Ovary (tissue), 9 donors: Measurements from ENCODE around the gene UNCX. TPM values are rescaled to one million over a fixed set of nuclear protein-coding genes. Genes with fewer than 3 reads are reported as not detected.

Experiments
- DNase-seq, 5 donors: peaks; one replicate each; pipeline ENCODE4 v3.0.0-alpha.2; 2019 to 2020
- H3K27ac ChIP-seq, 2 donors: fragments of 200-600 bp; one replicate each; pipeline versions ENCODE4 v1.5.1 to v1.8.0; 2019 to 2022
- H3K27me3 ChIP-seq: fragments of 200-600 bp; one replicate; pipeline ENCODE4 v1.8.0; 2022
- H3K36me3 ChIP-seq: fragments of 200-600 bp; sonication (generic); one replicate; pipeline ENCODE4 v1.5.1; 2019
- H3K4me1 ChIP-seq: one replicate; pipeline ENCODE4 v1.8.1; 2013; ENCODE audit warnings: mild to moderate bottlenecking, moderate library complexity; ENCODE audit not compliant: insufficient read depth
- H3K4me3 ChIP-seq: fragments of 200-600 bp; sonication (generic); one replicate; pipeline ENCODE4 v1.5.1; 2017
- H3K9me3 ChIP-seq, 2 donors: fragments of 200-600 bp in 1 of 2; sonication (generic) in 1 of 2; one replicate each; pipeline versions ENCODE4 v1.5.1 to v1.8.1; 2013 to 2019; ENCODE audit warnings: mild to moderate bottlenecking in 1 of 2, moderate library complexity in 1 of 2
- CTCF ChIP-seq, 3 donors: fragments of 450-650 bp in 2 of 3; fragments of 200-600 bp in 1 of 3; IDR thresholded peaks; one replicate each; pipeline versions ENCODE4 v1.5.1 to v1.8.0; 2016 to 2022; ENCODE audit warnings: antibody characterized with exemption in 3 of 3, mild to moderate bottlenecking in 1 of 3
- EP300 ChIP-seq: sonication (generic); formaldehyde crosslinking; IDR thresholded peaks from one replicate; pipeline ENCODE4 v1.6.1; 2017; ENCODE audit warnings: antibody characterized with exemption
- POLR2A ChIP-seq: fragments of 450-650 bp; IDR thresholded peaks from one replicate; pipeline ENCODE4 v1.6.1; 2017; ENCODE audit warnings: antibody characterized with exemption, mild to moderate bottlenecking, moderate library complexity
- WGBS, 3 donors: extraction: QIAGEN DNeasy Blood & Tissue Kit in 1 of 3; methylation state at CpG; one replicate each; pipeline versions ENCODE4 v1.1.5 to v1.1.7; 2013 to 2017; 5-methylcytosine and 5-hydroxymethylcytosine counted together
- intact Hi-C, 4 donors: fragments of 100-400 bp; cut with DNase I; formaldehyde crosslinking; loops; one replicate each; pipeline versions ENCODE4 v1.11.0 to v1.15.1; 2022 to 2023
- polyA plus RNA-seq, 2 donors: library from polyadenylated mRNA; stranded (reverse); fragments of 200-250 nt in 1 of 2; fragments of 350-450 nt in 1 of 2; fragmentation: Illumina TruSeq in 1 of 2; extraction: RNeasy Lipid Tissue Mini Kit (QIAGEN cat#74804) in 1 of 2; gene quantifications; one replicate each; pipeline ENCODE4 v1.2.3, GENCODE V29; 2013 to 2014
- total RNA-seq, 7 donors: library from RNA; depleted of rRNA in 2 of 7; stranded (reverse); fragments of >200 nt in 2 of 7; fragmentation: NEBNext Ultra II Directional in 3 of 7; extraction: Animal tissue kit (Norgen Biotek cat#: 25700) in 3 of 7; gene quantifications; one replicate each; pipeline versions ENCODE4 v1.1.0 to v1.2.4, GENCODE V29; 2016 to 2023
- donor health status: DM: no; HTN: no; CAD: no; lungs with moderate emphysema.
- donor health status: DM: no; HTN: no; CAD: no.
- donor health status: Bipolar disorder and iron deficiency.
- donor health status: DM: yes; HTN: yes; CAD: no.
- donor health status: DM: no; HTN: no; CAD: no.
- donor health status: DM: yes; HTN: yes; CAD: no.

UNCX gene
- total and polyA plus RNA-seq, 9 donors: not detected

- H3K4me1 ChIP-seq: no peaks in the 10 kb centered on the region
- H3K27me3 ChIP-seq: no peaks in the 10 kb centered on the region
- H3K36me3 ChIP-seq: no peaks in the 10 kb centered on the region
- DNase-seq: no peak
- 54 to 65% (median 58%) methylated on average over 29 to 30 of the region's 30 CpGs for WGBS, 3 donors
- intact Hi-C loops: loop anchor here in 1 of 4 donors (10.0 kb wide), 1 partner anchor 340 kb away; no protein-coding TSS in a partner anchor
- no peak overlapping the region for H3K27ac ChIP-seq
- no peak overlapping the region for H3K4me3 ChIP-seq
- no peak for TF ChIP-seq POLR2A
- no peak for TF ChIP-seq EP300
- no peak for TF ChIP-seq CTCF (IDR thresholded peaks at IDR 0.05)
- no peaks in the 10 kb centered on the region for H3K9me3 ChIP-seq
Observed at GRCh38 chr7:1264345-1265280, 31.9 kb downstream of the UNCX start.

GRCh38 chr7:1267016-1267900, 34.6 kb downstream of the UNCX start:
- intact Hi-C loops: loop anchor here in 1 of 4 donors (10.0 kb wide), 1 partner anchor 338 kb away; no protein-coding TSS in a partner anchor
- TF ChIP-seq EP300: no peak
- TF ChIP-seq POLR2A: no peak
- no peak for TF ChIP-seq CTCF (IDR thresholded peaks at IDR 0.05)

GRCh38 chr7:1268076-1268815, 35.6 kb downstream of the UNCX start:
- WGBS, 3 donors: 73 to 81% (median 74%) methylated on average over 27 of the region's 27 CpGs
- intact Hi-C loops: loop anchor here in 1 of 4 donors (10.0 kb wide), 1 partner anchor 337 kb away; no protein-coding TSS in a partner anchor
- TF ChIP-seq EP300 (no peak), POLR2A (no peak)
- Histone ChIP-seq H3K36me3 (no peaks in the 10 kb centered on the region), H3K4me3 (no peak overlapping the region), H3K4me1 (no peaks in the 10 kb centered on the region), H3K9me3 (no peaks in the 10 kb centered on the region), H3K27me3 (no peaks in the 10 kb centered on the region), H3K27ac (no peak overlapping the region)
- DNase-seq: no peak

More at GRCh38 chr7:1267016-1267900, 34.6 kb downstream of the UNCX start:
- Histone ChIP-seq H3K36me3 (no peaks in the 10 kb centered on the region), H3K27ac (no peak overlapping the region), H3K27me3 (no peaks in the 10 kb centered on the region), H3K9me3 (no peaks in the 10 kb centered on the region), H3K4me3 (no peak overlapping the region), H3K4me1 (no peaks in the 10 kb centered on the region)
- 75 to 86% (median 77%) methylated on average over 29 to 31 of the region's 31 CpGs for WGBS, 3 donors
- no peak for DNase-seq

- 16 to 22% (median 17%) methylated on average over 14 of the region's 14 CpGs for WGBS, 3 donors
- TF ChIP-seq EP300 (no peak), POLR2A (no peak), CTCF (IDR thresholded peaks at IDR 0.05) (no peak)
Observed at GRCh38 chr7:1268866-1269265, 36.2 kb downstream of the UNCX start.

More at GRCh38 chr7:1268866-1269265, 36.2 kb downstream of the UNCX start:
- Histone ChIP-seq H3K27ac (no peak overlapping the region), H3K36me3 (no peaks in the 10 kb centered on the region), H3K27me3 (no peaks in the 10 kb centered on the region), H3K4me3 (no peak overlapping the region), H3K4me1 (no peaks in the 10 kb centered on the region), H3K9me3 (no peaks in the 10 kb centered on the region)
- intact Hi-C loops: loop anchor here in 1 of 4 donors (10.0 kb wide), 1 partner anchor 336 kb away; no protein-coding TSS in a partner anchor
- DNase-seq: no peak
